ENCODE results near the gene LMF1.

The LMF1 gene

GRCh38 chr16:986411-986810 lies 15.6 kb upstream of the LMF1 start:
- DNase-seq = no peak

- DNase-seq = peak in 2 of 51 donors; percentile 7 to 59
These were observed 15.0 kb upstream of the LMF1 start for GRCh38 chr16:985646-986400.

GRCh38 chr16:984736-985636 lies 14.2 kb upstream of the LMF1 start:
- DNase-seq = peak in 44 of 51 donors; percentile 9 to 78 (median 52)

GRCh38 chr16:984121-984694 lies 13.4 kb upstream of the LMF1 start:
- DNase-seq = peak in 5 of 51 donors; percentile 4 to 59 (median 20)

DNA sequence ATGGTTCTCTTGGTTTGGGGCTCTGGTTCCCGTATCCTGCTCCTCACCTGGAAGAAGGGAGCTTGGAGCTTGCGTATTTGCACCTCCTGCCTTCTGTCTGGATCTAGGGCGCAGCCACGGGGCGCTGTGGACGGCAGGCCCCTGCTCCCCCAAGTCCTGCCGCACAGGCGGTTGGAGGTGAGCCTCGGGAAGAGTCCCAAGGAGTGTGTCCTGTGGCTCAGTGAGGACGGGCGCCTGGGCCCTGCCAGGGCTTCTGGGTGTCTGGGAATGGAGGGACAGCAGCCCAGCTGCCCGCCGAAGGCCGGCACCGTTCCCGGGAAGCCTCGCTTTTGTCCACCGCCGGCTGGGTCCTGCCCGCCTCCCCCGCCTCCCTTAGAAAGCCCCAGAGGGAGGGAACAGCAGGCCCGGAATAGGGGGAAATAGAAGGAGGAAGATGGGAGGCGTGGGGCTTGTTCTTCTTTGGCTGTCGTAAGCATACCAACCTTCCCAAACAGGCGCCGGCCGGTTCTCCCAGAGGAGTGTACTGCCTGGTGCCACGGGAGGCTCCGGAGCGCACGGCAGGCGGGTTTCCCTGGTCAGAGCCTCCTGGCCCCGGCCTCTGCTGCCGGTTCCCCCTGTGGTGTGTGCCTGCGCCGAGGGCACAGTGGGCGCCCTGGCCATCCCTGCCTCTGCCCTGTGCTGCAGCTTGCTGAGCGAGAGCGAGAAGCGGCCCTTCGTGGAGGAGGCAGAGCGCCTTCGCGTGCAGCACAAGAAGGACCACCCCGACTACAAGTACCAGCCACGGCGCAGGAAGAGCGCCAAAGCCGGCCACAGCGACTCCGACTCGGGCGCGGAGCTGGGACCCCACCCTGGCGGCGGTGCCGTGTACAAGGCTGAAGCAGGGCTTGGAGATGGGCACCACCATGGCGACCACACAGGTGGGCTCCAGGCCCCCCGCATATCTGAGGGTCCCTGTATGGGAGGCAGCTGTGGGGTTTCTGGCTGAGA lies 12.6 kb upstream of the LMF1 start:
- DNase-seq = peak in 43 of 51 donors; percentile 14 to 83 (median 57)

- peak in 2 of 51 donors; percentile 47 to 52 for DNase-seq
These were observed 11.6 kb upstream of the LMF1 start for GRCh38 chr16:982145-983043.

- no peak for DNase-seq
These were observed 10.9 kb upstream of the LMF1 start, which contains the start of gene SOX8 for GRCh38 chr16:981695-982144. TSS of gene SOX8 (plus strand) at chr16:981770. CDS start at chr16:981923, 153 bp downstream.

- peak in 4 of 51 donors; percentile 52 to 65 (median 58) for DNase-seq
These were observed 9.7 kb upstream of the LMF1 start for GRCh38 chr16:980595-980854.

DNA sequence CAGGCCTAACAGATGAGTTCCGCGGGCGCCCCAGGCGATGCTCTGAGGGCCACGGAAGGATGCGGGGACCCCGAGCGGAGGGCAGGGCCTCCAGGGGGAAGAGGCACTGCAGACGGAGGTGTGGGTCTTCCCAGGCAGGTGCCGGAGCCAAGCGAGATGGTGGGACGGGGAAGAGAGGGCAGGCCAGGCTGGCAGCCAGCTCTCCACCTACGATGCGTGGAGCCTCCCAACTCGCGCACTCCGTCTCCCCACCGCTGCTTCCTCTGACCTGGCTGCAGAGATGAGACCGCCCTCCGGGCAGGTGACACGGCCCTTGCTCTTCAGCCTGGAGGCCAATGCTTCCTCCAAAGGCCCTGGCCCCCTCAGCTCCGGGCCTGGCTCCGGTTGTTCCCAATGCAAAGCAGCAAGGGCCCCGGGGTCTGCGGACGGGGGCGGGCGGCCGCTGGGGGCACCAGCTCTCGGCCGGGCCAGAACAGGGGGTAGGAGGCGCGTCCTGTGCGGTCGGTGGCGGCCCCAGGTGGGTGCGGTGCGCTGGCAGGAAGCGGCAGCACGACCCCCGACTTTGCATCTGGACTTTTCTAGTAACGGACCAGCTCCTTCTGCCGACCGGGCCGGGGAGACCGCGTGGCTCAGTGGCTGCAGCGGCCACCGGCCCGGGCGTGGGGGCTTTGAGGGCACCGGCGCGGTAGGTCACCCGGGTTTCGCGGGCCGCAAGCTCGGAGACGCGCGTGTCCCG lies 9.2 kb upstream of the LMF1 start:
- peak in 2 of 51 donors; percentile 6 to 23 for DNase-seq

DNA sequence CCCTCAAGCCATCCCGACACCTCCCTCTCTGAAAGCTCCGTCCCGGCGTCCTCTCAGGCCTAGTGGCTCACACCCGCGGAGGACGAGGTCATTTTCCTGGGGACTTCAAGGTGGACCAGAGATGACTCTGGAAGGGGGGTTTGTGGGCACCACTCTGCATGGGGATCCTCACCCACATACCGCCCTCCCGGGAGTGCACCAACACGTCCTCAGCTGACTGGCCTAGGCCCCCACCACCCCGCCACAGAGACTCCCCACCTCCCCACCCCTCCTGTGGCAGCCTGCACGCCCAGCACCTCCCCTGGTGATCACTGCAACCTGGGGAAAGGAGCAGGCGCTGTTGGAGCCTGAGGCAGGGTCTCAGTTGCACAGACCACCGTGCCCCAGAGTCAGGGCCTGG lies 8.4 kb upstream of the LMF1 start:
- DNase-seq = peak in 1 of 51 donors; percentile 25

DNA sequence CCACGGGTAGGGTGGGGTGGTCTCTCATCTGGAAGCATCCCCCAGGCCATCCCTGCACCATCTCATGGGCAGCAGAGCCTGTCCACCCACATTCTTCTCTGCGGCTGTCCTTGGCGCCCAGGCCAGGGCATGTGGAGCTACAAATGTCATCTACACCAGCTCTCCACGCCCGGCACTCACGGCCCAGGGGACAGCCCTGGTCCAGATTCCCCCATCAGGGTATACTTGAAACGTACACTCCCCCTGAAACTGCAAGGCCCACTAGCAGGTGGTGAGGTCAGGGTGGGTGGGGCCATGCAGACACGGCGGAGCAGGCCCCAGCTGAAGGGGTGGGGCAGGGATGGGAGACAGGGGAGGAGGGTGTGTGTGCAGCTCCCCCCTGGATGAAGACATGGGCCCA lies 7.6 kb upstream of the LMF1 start:
- DNase-seq = peak in 1 of 51 donors; percentile 10

GRCh38 chr16:977896-978295 lies 7.1 kb upstream of the LMF1 start:
- DNase-seq = no peak

DNA sequence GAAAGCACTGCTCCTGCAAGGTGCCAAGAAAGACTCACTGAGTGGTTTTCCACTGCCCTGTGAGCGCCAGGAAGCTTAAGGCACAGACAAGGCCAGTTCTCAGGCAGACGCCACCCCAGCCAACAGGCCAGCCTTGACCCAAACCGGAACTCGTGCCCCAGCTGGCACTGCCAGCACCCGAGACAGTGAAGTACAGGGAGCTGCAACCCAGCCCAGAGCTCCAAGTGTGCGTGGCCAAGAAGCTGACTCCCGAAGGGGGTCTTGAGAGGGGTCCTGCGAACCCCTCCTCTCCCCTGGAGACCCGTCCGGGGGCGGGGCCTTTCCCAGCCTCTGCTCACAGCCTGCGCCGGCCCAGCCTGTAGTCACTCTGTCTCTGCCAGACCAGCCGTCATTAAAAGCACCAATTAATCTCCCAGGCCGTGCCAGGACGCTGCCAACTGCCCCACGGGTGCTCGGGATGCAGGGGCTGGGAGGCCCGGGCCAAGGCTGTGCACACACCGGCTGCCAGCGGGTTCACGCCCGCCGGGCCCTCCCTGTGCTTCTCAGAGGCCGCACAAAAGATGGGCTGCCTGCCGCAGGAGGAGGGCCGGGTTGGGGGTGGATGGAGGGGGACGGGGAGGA lies 6.4 kb upstream of the LMF1 start:
- DNase-seq = peak in 49 of 51 donors; percentile 26 to 94 (median 82)

GRCh38 chr16:976389-976931 lies 5.7 kb upstream of the LMF1 start:
- DNase-seq = peak in 2 of 51 donors; percentile 62 to 63

DNA sequence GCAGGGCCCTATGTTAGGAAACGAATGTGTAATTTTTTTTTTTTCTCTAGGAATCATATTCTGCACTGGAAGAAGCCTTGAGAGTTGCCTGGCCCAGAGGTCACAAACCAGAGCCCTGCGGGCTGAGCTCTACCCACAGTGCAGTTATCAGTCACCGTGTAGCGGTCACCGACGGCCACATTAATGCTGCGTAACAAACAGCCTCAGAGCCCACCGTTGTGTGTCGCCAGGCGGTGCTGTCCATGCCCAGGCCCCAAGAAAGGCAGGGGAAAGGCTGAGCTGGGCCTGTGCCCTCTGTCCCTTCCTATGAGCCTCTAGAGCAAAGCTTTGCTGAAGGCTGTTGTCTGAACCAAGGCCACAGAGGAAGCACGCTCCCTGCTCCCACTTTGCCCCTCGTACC lies 4.5 kb upstream of the LMF1 start:
- DNase-seq = no peak

- peak in 35 of 51 donors; percentile 25 to 77 (median 53) for DNase-seq
These were observed 4.0 kb upstream of the LMF1 start for GRCh38 chr16:974611-975261.

- peak in 17 of 51 donors; percentile 24 to 77 (median 57) for DNase-seq
These were observed 3.3 kb upstream of the LMF1 start for GRCh38 chr16:974001-974601.

Measured in hypothalamus (tissue), 51 donors.